22Rv1 (cell line): ENCODE results near the gene DTX1.

Experiments
- ZFX ChIP-seq: fragments of 450-650 bp; IDR thresholded peaks from 2 replicates; pipeline ENCODE4 v1.6.1; 2017; ENCODE audit warnings: antibody characterized with exemption, borderline replicate concordance
- TF ChIP-seq, protein P1 (sequence below): fragments of 450-650 bp; IDR thresholded peaks from 2 replicates; pipeline ENCODE4 v1.5.1; 2017; ENCODE audit warnings: mild to moderate bottlenecking

GRCh38 chr12:113077859-113078255, 21.3 kb downstream of the DTX1 start:
- TF ChIP-seq, protein P1, sequence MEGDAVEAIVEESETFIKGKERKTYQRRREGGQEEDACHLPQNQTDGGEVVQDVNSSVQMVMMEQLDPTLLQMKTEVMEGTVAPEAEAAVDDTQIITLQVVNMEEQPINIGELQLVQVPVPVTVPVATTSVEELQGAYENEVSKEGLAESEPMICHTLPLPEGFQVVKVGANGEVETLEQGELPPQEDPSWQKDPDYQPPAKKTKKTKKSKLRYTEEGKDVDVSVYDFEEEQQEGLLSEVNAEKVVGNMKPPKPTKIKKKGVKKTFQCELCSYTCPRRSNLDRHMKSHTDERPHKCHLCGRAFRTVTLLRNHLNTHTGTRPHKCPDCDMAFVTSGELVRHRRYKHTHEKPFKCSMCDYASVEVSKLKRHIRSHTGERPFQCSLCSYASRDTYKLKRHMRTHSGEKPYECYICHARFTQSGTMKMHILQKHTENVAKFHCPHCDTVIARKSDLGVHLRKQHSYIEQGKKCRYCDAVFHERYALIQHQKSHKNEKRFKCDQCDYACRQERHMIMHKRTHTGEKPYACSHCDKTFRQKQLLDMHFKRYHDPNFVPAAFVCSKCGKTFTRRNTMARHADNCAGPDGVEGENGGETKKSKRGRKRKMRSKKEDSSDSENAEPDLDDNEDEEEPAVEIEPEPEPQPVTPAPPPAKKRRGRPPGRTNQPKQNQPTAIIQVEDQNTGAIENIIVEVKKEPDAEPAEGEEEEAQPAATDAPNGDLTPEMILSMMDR: no peak
- no peak for TF ChIP-seq ZFX
